PC-3 (cell line): ENCODE results near the gene CD160.
"Not testable (repeated sequence)": the region's sequence is repeated elsewhere in the genome, so short reads cannot be mapped to it uniquely, and the experiment has no call there.

ENCODE experiments used
- EZH2phosphoT487 ChIP-seq: fragments of 300-600 bp; sonication (generic); IDR thresholded peaks from 2 replicates; pipeline ENCODE4 v1.6.1; 2018; ENCODE audit warnings: mild to moderate bottlenecking, antibody characterized with exemption, low read length, borderline replicate concordance
- TF ChIP-seq, protein P1 (sequence below): fragments of 300-600 bp; sonication (generic); conservative IDR thresholded peaks from 2 replicates; pipeline ENCODE4 v1.5.1; 2017; ENCODE audit warnings: antibody characterized with exemption, low read depth, mild to moderate bottlenecking, low read length

- TF ChIP-seq, protein P1, sequence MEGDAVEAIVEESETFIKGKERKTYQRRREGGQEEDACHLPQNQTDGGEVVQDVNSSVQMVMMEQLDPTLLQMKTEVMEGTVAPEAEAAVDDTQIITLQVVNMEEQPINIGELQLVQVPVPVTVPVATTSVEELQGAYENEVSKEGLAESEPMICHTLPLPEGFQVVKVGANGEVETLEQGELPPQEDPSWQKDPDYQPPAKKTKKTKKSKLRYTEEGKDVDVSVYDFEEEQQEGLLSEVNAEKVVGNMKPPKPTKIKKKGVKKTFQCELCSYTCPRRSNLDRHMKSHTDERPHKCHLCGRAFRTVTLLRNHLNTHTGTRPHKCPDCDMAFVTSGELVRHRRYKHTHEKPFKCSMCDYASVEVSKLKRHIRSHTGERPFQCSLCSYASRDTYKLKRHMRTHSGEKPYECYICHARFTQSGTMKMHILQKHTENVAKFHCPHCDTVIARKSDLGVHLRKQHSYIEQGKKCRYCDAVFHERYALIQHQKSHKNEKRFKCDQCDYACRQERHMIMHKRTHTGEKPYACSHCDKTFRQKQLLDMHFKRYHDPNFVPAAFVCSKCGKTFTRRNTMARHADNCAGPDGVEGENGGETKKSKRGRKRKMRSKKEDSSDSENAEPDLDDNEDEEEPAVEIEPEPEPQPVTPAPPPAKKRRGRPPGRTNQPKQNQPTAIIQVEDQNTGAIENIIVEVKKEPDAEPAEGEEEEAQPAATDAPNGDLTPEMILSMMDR: not testable (repeated sequence)
- TF ChIP-seq EZH2phosphoT487: not testable (repeated sequence)
These were observed 34.4 kb upstream of the CD160 start for GRCh38 chr1:145684858-145685257.
